Measurements from ENCODE around the gene AHDC1. TPM values are rescaled to one million over a fixed set of nuclear protein-coding genes. Genes with fewer than 3 reads are reported as not detected.

AHDC1 gene
- total RNA-seq, 1 donor from 2014 or later: 124 TPM

DNA sequence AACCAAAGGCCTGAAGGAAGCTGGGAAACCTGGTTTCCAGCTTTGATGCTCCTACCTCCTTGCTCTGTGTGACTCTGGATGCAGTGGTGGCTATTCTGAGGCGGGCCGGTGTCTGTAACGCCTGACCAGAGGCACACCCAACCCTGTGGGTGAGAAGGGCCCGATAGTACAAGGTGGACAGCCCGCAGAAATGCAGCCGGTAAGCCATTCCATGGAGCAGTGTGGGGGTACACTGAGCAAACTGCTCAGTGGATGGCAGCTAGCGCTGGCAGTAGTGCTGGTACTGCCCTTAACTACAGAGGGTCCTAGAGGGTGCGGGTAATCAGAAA, 36.0 kb downstream of the AHDC1 start:
- H3K4me1 Mint-ChIP-seq (ENCODE audit: unreplicated experiment): peaks cover 94% of the 10 kb centered on the region
- TF ChIP-seq, protein P1, sequence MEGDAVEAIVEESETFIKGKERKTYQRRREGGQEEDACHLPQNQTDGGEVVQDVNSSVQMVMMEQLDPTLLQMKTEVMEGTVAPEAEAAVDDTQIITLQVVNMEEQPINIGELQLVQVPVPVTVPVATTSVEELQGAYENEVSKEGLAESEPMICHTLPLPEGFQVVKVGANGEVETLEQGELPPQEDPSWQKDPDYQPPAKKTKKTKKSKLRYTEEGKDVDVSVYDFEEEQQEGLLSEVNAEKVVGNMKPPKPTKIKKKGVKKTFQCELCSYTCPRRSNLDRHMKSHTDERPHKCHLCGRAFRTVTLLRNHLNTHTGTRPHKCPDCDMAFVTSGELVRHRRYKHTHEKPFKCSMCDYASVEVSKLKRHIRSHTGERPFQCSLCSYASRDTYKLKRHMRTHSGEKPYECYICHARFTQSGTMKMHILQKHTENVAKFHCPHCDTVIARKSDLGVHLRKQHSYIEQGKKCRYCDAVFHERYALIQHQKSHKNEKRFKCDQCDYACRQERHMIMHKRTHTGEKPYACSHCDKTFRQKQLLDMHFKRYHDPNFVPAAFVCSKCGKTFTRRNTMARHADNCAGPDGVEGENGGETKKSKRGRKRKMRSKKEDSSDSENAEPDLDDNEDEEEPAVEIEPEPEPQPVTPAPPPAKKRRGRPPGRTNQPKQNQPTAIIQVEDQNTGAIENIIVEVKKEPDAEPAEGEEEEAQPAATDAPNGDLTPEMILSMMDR (IDR thresholded peaks at IDR 0.05): no peak
- peak overlapping the region; percentile 59 for H3K4me3 Mint-ChIP-seq (ENCODE audit: unreplicated experiment)
- no peak for DNase-seq (ENCODE audit: extremely low spot score, unreplicated experiment)
- no peaks in the 10 kb centered on the region for H3K9me3 Mint-ChIP-seq (ENCODE audit: unreplicated experiment)
- peaks cover 2% of the 10 kb centered on the region for H3K36me3 Mint-ChIP-seq (ENCODE audit: unreplicated experiment)
- H3K27ac Mint-ChIP-seq (ENCODE audit: unreplicated experiment): peak overlapping the region; percentile 94
- no peaks in the 10 kb centered on the region for H3K27me3 Mint-ChIP-seq (ENCODE audit: unreplicated experiment)

DNA sequence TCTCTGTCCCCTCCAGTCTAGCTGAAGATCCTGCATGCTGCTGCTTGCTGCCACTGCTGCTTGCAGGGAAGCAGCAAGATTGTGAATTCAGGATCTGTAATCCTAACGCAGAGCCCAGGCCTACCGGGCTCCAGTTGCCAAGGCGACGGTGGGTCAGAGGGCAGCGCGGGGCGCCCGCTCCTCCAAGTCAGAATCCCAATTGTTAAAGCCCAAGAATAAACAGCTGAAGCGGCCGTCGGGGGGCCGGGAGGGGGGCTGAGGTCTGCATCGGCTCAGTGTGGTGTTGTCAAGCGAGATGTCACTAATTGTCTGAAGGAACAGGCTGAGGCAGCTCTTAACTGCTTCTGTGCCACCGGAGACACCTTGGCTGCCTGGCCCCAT, 36.8 kb downstream of the AHDC1 start:
- Mint-ChIP-seq H3K36me3 (ENCODE audit: unreplicated experiment) (peaks cover 2% of the 10 kb centered on the region), H3K4me3 (ENCODE audit: unreplicated experiment) (peak overlapping the region; percentile 53), H3K27ac (ENCODE audit: unreplicated experiment) (peak overlapping the region; percentile 94), H3K4me1 (ENCODE audit: unreplicated experiment) (peaks cover 94% of the 10 kb centered on the region), H3K27me3 (ENCODE audit: unreplicated experiment) (no peaks in the 10 kb centered on the region), H3K9me3 (ENCODE audit: unreplicated experiment) (no peaks in the 10 kb centered on the region)
- DNase-seq (ENCODE audit: extremely low spot score, unreplicated experiment): no peak
- TF ChIP-seq, protein P1 (IDR thresholded peaks at IDR 0.05): no peak

DNA sequence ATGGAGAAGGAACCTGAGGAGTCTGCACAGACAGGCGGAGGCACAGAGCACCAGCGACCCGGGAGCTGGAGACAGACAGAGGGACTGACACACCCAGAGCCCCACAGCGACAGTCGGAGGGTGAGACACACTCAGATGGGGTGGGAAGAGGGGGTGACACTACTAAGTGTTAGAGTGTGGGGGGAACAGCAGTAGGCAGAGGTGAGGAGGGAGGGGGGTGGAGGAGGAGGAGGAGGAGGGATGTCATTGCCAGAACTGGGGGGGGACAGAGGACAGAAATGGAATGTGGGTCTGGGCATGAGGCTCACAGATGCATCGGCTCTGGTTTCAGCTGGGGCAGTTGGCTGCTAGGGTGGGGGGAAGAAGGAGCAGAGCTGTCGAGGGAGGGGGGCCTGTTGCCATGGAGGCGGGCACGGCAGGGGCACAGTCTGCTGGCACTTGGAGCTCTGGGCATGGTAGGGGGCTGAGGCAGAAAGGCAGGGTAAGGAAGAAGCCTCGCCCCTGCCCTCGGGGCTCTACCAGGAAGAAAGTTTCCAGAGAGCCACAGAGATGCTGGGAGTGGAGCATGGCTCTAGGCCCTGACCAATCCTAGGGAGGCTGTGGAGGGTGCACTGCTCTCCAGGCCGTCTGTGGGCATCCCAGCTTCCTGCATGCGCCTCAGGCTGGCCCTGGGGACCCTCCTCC, 37.3 kb downstream of the AHDC1 start:
- H3K4me1 Mint-ChIP-seq (ENCODE audit: unreplicated experiment): peaks cover 94% of the 10 kb centered on the region
- H3K9me3 Mint-ChIP-seq (ENCODE audit: unreplicated experiment): no peaks in the 10 kb centered on the region
- TF ChIP-seq, protein P1 (IDR thresholded peaks at IDR 0.05): no peak
- H3K36me3 Mint-ChIP-seq (ENCODE audit: unreplicated experiment): peaks cover 2% of the 10 kb centered on the region
- H3K27me3 Mint-ChIP-seq (ENCODE audit: unreplicated experiment): no peaks in the 10 kb centered on the region
- peak overlapping the region; percentile 94 for H3K27ac Mint-ChIP-seq (ENCODE audit: unreplicated experiment)
- peak; percentile 92 for DNase-seq (ENCODE audit: extremely low spot score, unreplicated experiment)
- H3K4me3 Mint-ChIP-seq (ENCODE audit: unreplicated experiment): peak overlapping the region; percentile 53

DNA sequence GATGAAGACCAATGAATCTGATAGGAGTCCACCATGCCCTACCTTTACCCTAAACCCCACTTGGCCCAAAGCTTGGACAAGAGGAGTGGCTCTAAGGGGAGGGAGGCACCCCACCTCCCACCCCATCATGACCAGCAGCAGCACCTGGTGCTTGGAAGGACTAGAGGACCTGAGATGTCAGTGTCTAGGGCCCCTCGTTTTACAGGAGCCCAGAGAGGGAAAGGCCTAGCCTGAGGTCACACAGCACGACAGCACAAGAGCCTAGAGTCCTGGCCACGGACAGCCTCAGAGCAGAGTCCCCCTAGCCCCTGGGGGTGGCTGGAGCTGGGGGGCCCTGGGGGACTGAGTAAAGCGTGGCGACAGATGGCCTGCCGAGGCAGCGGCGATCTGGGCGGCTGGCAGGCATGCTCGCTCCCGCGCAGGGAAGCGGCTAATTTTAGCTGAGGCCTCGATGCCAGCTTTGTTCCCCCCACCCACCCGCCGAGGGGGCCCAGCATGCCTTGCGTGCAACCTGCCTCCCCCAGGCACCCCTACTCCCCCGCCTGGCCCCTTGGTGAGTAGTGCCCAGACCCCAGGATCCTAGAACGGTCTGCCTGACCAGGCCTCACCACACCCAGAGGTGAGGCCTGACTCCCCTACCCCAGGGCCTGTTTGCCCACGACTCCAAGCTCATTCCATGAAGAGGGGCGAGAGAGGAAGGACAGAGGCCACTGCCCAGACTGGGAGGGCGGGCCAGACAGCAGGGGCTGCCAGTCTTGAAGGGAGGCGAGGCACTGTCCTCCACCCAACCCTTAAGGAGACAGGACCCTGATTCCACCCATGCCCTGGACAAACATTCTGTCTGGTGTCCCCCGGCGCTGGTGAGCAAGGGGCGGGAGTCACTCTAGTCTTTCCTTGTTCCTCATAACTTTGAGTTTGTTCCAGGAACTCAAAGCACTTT, 39.0 kb downstream of the AHDC1 start:
- H3K27ac Mint-ChIP-seq (ENCODE audit: unreplicated experiment): peak overlapping the region; percentile 94
- no peaks in the 10 kb centered on the region for H3K27me3 Mint-ChIP-seq (ENCODE audit: unreplicated experiment)
- DNase-seq (ENCODE audit: extremely low spot score, unreplicated experiment): no peak
- TF ChIP-seq, protein P1 (IDR thresholded peaks at IDR 0.05): no peak
- no peaks in the 10 kb centered on the region for H3K9me3 Mint-ChIP-seq (ENCODE audit: unreplicated experiment)
- peaks cover 95% of the 10 kb centered on the region for H3K4me1 Mint-ChIP-seq (ENCODE audit: unreplicated experiment)
- H3K4me3 Mint-ChIP-seq (ENCODE audit: unreplicated experiment): no peak overlapping the region
- H3K36me3 Mint-ChIP-seq (ENCODE audit: unreplicated experiment): peaks cover 2% of the 10 kb centered on the region
